ENCODE data around the gene UPK1A. TPM values are rescaled to one million over a fixed set of nuclear protein-coding genes. Genes with fewer than 3 reads are reported as not detected.

UPK1A gene
- total and polyA plus RNA-seq, 8 donors: 0.16 TPM; not detected in 7

DNA sequence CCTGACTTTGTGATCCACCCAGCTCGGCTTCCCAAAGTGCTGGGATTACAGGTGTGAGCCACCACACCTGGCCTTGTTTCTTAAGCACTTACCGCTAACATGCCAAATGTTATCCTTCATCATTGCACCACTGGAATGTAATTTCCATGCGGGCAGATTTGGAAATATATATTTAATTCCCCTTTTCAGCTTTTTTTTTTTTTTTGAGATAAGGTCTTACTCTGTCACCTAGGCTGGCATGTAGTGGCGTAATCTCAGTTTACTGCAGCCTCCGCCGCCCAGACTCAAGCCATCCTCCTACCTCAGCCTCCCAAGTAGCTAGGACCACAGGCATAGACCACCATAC, 4.3 kb upstream of the UPK1A start:
- Histone ChIP-seq H3K27ac (no peak overlapping the region), H3K4me3 (no peak overlapping the region), H3K27me3 (no peaks in the 10 kb centered on the region), H3K36me3 (peaks cover 0 to 33% (median 0%) of the 10 kb centered on the region in 3 donors), H3K9me3 (no peaks in the 10 kb centered on the region), H3K4me1 (no peaks in the 10 kb centered on the region)
- FAIRE-seq (no peak), DNase-seq (no peak), ATAC-seq (no peak)
- WGBS, 2 donors: 94 to 96% methylated on average over 6 of the region's 6 CpGs
- TF ChIP-seq, protein P1, sequence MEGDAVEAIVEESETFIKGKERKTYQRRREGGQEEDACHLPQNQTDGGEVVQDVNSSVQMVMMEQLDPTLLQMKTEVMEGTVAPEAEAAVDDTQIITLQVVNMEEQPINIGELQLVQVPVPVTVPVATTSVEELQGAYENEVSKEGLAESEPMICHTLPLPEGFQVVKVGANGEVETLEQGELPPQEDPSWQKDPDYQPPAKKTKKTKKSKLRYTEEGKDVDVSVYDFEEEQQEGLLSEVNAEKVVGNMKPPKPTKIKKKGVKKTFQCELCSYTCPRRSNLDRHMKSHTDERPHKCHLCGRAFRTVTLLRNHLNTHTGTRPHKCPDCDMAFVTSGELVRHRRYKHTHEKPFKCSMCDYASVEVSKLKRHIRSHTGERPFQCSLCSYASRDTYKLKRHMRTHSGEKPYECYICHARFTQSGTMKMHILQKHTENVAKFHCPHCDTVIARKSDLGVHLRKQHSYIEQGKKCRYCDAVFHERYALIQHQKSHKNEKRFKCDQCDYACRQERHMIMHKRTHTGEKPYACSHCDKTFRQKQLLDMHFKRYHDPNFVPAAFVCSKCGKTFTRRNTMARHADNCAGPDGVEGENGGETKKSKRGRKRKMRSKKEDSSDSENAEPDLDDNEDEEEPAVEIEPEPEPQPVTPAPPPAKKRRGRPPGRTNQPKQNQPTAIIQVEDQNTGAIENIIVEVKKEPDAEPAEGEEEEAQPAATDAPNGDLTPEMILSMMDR (IDR thresholded peaks at IDR 0.05): no peak
- intact Hi-C loops (cut with DNase I): no loop called here

DNA sequence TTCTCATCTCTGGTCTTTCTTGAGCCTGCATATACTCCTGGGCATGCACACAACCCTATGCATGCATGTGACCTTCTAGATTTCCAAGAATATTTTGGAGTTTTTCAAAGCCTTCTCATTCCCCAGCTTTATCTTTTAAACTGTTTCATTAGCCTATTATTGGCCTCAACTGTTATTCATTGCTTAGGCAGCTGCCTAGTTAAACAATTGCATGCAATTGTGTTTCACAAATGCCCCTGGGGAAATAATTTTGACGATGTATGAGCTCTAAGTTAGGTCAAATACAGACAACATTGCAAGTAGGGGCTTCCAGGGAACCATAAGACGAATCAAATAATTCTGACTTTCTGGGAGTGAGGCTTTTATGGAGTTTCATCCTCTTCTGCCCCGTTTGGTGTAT, 2.3 kb upstream of the UPK1A start:
- no peak for FAIRE-seq
- 77 to 85% methylated on average over 3 of the region's 3 CpGs for WGBS, 2 donors
- DNase-seq: no peak
- peaks cover 0 to 16% (median 0%) of the 10 kb centered on the region in 3 donors for H3K36me3 ChIP-seq
- no peaks in the 10 kb centered on the region for H3K9me3 ChIP-seq
- TF ChIP-seq, protein P1 (IDR thresholded peaks at IDR 0.05): no peak
- intact Hi-C loops (cut with DNase I): no loop called here
- no peak overlapping the region for H3K27ac ChIP-seq
- no peak overlapping the region for H3K4me3 ChIP-seq
- H3K4me1 ChIP-seq: no peaks in the 10 kb centered on the region
- peaks cover 0 to 4% (median 0%) of the 10 kb centered on the region in 4 donors for H3K27me3 ChIP-seq
- no peak for ATAC-seq

DNA sequence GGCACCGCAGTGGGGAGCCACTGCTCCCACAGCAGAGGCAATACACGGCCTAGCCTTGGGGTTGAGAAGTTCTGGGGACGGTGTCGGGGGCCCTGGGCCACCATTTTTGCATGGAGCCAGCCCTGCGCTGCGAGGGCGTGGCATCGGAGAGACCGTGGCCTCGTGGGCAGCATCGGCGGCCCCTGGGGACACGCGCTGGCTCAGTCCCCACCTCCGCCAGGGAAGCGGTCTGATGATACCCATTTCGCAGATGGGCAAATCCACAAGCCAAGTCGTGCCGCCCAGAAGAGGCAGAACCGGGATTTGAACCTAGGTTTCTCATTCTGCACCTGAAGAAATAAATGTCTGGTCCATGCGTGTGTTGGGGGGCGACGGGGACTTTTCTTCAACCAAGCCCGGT, 1.2 kb upstream of the UPK1A start:
- TF ChIP-seq, protein P1 (IDR thresholded peaks at IDR 0.05): no peak
- Histone ChIP-seq H3K36me3 (peaks cover 0 to 7% (median 0%) of the 10 kb centered on the region in 3 donors), H3K4me3 (no peak overlapping the region), H3K9me3 (no peaks in the 10 kb centered on the region), H3K27me3 (peaks cover 0 to 5% (median 0%) of the 10 kb centered on the region in 4 donors), H3K27ac (no peak overlapping the region), H3K4me1 (no peaks in the 10 kb centered on the region)
- no peak for ATAC-seq
- FAIRE-seq: no peak
- WGBS, 2 donors: 92 to 96% methylated on average over 24 of the region's 24 CpGs
- DNase-seq: no peak
- intact Hi-C loops (cut with DNase I): no loop called here

DNA sequence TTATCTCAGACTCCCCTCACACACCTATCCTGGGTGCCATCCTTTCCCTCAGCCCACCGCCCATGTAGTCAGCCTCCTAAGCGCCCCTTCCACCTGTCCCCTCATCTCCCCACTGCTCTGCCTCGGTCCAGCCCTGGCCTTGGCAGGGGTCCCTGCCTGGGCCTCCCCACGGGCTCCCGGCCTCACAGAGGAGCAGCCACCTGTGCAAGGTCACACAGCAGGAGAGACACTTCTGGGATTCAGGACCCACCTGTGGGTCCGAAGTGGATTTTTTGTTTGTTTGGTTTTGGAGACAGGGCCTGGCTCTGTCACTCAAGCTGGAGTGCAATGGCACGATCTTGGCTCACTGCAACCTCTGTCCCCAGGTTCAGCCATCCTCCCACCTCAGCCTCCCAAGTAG, 713 bp upstream of the UPK1A start:
- intact Hi-C loops (cut with DNase I): no loop called here
- TF ChIP-seq, protein P1 (IDR thresholded peaks at IDR 0.05): no peak
- H3K4me3 ChIP-seq: no peak overlapping the region
- ATAC-seq (no peak), FAIRE-seq (no peak), DNase-seq (no peak)
- WGBS, 2 donors: 51 to 66% methylated on average over 7 of the region's 7 CpGs
- peaks cover 0 to 5% (median 0%) of the 10 kb centered on the region in 4 donors for H3K27me3 ChIP-seq
- no peaks in the 10 kb centered on the region for H3K9me3 ChIP-seq
- no peak overlapping the region for H3K27ac ChIP-seq
- peaks cover 0 to 4% (median 0%) of the 10 kb centered on the region in 3 donors for H3K36me3 ChIP-seq
- no peaks in the 10 kb centered on the region for H3K4me1 ChIP-seq

DNA sequence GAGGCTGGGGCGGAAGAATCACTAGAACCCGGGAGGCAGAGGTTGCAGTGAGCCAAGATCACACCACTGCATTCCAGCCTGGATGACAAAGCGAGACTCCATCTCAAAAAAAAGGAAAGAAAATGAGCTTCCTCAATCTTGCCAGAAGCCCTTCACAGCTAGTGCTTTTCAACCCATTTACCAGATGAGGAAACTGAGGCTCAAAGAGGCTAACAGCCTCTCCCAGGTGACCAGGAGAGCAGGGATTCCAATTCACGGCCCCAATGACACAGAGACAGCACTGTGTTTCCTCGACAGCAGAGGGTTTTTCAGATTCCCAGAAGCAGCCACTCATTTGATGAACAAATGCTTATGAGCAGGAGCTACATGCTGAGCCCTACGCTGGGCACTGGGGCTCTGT, 3.2 kb downstream of the UPK1A start:
- Histone ChIP-seq H3K27ac (no peak overlapping the region), H3K36me3 (no peaks in the 10 kb centered on the region), H3K4me1 (peaks cover 0 to 4% (median 0%) of the 10 kb centered on the region in 3 donors), H3K9me3 (no peaks in the 10 kb centered on the region), H3K27me3 (peaks cover 0 to 5% (median 1%) of the 10 kb centered on the region in 4 donors), H3K4me3 (no peak overlapping the region)
- no peak for DNase-seq
- ATAC-seq: no peak
- intact Hi-C loops (cut with DNase I): no loop called here
- no peak for FAIRE-seq
- TF ChIP-seq, protein P1 (IDR thresholded peaks at IDR 0.05): no peak
- WGBS, 2 donors: 60 to 71% methylated on average over 6 of the region's 6 CpGs
